Measurements from ENCODE around the gene ALPK3. TPM values are rescaled to one million over a fixed set of nuclear protein-coding genes. Genes with fewer than 3 reads are reported as not detected.

ALPK3 gene
- total and polyA plus RNA-seq, 8 donors = 0.58 to 17.9 (median 3.5) TPM

DNA sequence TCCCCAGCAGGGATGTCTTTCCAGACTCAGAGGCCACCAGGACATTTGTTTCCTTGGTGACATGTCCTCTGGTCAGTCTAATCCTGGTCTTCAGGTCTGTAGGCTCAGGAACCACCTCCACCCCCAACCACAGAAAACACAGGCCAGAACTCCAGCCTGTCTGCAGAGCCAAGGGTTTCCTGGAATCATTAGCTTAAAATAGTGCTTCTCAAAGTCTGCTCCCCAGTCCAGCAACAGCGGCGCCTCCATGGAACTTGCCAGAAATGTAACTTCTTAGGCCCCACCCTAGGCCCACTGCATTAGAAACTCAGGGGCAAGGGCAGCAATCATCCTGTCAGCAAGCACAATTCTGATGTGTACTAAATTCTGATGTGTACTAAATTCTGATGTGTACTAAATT is 87.3 kb downstream of the ALPK3 start:
- WGBS, 5 donors = 36 to 85% (median 77%) methylated on average over 2 of the region's 2 CpGs
- TF ChIP-seq POLR2A (IDR thresholded peaks at IDR 0.05) = no peak
- no peak for TF ChIP-seq EP300 (IDR thresholded peaks at IDR 0.05)
- no peak for TF ChIP-seq POLR2AphosphoS5 (IDR thresholded peaks at IDR 0.05)
- TF ChIP-seq, protein P1, sequence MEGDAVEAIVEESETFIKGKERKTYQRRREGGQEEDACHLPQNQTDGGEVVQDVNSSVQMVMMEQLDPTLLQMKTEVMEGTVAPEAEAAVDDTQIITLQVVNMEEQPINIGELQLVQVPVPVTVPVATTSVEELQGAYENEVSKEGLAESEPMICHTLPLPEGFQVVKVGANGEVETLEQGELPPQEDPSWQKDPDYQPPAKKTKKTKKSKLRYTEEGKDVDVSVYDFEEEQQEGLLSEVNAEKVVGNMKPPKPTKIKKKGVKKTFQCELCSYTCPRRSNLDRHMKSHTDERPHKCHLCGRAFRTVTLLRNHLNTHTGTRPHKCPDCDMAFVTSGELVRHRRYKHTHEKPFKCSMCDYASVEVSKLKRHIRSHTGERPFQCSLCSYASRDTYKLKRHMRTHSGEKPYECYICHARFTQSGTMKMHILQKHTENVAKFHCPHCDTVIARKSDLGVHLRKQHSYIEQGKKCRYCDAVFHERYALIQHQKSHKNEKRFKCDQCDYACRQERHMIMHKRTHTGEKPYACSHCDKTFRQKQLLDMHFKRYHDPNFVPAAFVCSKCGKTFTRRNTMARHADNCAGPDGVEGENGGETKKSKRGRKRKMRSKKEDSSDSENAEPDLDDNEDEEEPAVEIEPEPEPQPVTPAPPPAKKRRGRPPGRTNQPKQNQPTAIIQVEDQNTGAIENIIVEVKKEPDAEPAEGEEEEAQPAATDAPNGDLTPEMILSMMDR (IDR thresholded peaks at IDR 0.05) = no peak
- peak overlapping the region in 1 of 5 donors; percentile 4 for H3K27ac ChIP-seq

DNA sequence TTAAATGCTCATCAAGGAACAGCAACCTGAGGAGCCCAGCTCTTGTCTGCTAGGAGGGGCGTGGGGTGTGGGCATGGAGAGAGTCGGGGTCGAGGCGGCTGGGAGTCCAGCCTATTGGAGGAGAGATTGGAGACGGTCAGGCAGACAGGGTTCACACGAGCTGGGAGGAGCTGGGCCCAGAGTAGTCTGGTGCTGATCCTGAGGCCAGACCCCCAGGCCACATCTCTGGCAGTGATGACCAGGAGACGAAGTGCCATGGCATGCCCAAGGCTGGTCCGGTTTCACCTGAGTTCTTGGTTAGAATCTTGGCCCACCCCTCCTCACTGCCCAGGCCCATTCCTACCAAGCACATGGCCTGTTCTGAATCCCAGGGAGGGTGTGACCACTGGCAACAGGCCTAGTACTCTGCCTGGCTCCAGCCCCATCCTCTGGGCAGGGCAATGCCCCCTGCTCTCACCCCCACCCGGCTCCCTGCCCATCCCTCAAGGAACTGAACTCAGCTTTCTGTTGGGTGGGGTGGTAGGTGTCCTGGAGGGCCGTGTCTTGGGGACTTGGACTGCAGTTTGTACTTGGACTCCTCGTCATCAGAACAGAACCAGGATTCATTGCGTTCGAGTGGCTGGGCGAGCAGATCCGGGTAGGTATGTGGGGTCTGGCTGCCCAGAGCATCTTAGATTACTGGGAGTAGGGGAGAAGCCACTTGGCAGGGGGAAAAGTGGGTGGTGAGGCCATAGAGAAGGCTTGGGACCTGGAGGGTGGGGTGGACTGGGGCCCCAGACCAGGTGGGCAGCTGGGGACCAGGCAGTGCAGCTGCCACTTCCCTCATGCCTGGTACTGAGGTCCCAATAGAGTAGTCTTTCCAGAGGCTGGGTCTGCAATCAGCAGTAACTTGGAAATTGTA is 88.1 kb downstream of the ALPK3 start:
- intact Hi-C loops (cut with DNase I; ENCODE audit: low total_unique reads) = no loop called here
- DNase-seq = no peak
- no peak overlapping the region for H3K27ac ChIP-seq
- H3K36me3 ChIP-seq = no peaks in the 10 kb centered on the region
- H3K27me3 ChIP-seq = no peaks in the 10 kb centered on the region
- peaks cover 0 to 7% (median 5%) of the 10 kb centered on the region in 4 donors for H3K9me3 ChIP-seq
- no peak overlapping the region for H3K4me3 ChIP-seq
- TF ChIP-seq EP300 (IDR thresholded peaks at IDR 0.05) = no peak
- H3K4me1 ChIP-seq = peaks cover 0 to 5% (median 4%) of the 10 kb centered on the region in 4 donors
- WGBS, 5 donors = 89 to 94% (median 90%) methylated on average over 15 of the region's 15 CpGs

More for the DNA sequence above, 87.3 kb downstream of the ALPK3 start:
- Histone ChIP-seq H3K27me3 (no peaks in the 10 kb centered on the region), H3K9me3 (peaks cover 0 to 7% (median 5%) of the 10 kb centered on the region in 4 donors), H3K4me1 (peaks cover 0 to 5% (median 4%) of the 10 kb centered on the region in 4 donors), H3K36me3 (no peaks in the 10 kb centered on the region), H3K4me3 (no peak overlapping the region)
- intact Hi-C loops (cut with DNase I; ENCODE audit: low total_unique reads) = no loop called here
- DNase-seq = peak in 1 of 2 donors; percentile 66

DNA sequence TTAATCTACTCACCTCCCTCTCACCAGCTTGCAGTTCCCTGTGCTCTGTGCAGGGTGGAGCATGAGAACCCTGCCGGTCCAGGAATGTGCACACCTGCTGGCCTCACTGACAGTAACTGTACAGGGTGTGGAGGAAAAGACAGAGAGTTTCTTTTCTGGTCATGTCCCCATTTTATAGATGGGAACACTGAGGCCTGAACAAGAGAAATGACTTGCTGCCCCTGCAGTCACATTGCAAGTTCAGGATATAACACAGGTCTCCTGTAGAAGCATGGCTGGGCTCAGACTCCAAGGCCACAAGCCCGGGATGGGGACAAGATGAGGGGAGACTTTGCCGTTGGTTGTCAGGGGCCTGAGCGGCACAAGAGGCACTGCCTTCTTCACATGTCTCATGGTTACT is 90.6 kb downstream of the ALPK3 start:
- Histone ChIP-seq H3K27ac (no peak overlapping the region), H3K4me3 (no peak overlapping the region), H3K4me1 (peaks cover 15 to 28% (median 24%) of the 10 kb centered on the region in 4 donors), H3K36me3 (no peaks in the 10 kb centered on the region), H3K27me3 (no peaks in the 10 kb centered on the region), H3K9me3 (no peaks in the 10 kb centered on the region)
- WGBS, 5 donors = 84 to 94% (median 87%) methylated on average over 4 of the region's 4 CpGs
- no peak for DNase-seq
- TF ChIP-seq POLR2AphosphoS5 (IDR thresholded peaks at IDR 0.05) (no peak), POLR2A (IDR thresholded peaks at IDR 0.05) (no peak), EP300 (IDR thresholded peaks at IDR 0.05) (no peak)
- TF ChIP-seq, protein P1 (IDR thresholded peaks at IDR 0.05) = no peak
- intact Hi-C loops (cut with DNase I; ENCODE audit: low total_unique reads) = no loop called here

DNA sequence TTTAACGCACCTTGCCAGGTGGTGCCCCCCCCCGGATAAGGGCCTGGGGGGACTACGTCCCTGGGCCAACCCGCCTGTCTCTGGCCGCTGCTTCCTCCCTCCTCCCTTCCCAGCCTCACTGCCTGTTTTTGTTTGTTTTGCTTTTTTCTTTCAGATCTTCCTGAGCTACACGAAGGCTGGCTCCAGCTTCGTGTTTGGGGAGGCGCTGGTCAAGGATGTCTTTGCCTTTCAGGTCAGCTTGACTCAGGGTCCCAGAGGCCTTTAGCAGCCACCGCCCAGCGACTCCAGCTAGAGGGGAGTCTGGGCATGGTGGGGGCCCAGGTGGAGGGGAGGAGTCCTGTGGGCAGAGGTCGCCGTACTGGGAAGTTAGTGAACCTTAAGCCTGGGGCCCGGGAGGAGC is 91.4 kb downstream of the ALPK3 start:
- Histone ChIP-seq H3K9me3 (no peaks in the 10 kb centered on the region), H3K27me3 (no peaks in the 10 kb centered on the region), H3K36me3 (no peaks in the 10 kb centered on the region), H3K4me1 (peaks cover 15 to 31% (median 30%) of the 10 kb centered on the region in 4 donors), H3K4me3 (no peak overlapping the region), H3K27ac (no peak overlapping the region)
- WGBS, 5 donors = 47 to 81% (median 51%) methylated on average over 12 to 13 of the region's 13 CpGs
- intact Hi-C loops (cut with DNase I; ENCODE audit: low total_unique reads) = no loop called here
- TF ChIP-seq POLR2AphosphoS5 (IDR thresholded peaks at IDR 0.05) (no peak), EP300 (IDR thresholded peaks at IDR 0.05) (no peak), POLR2A (IDR thresholded peaks at IDR 0.05) (no peak)
- TF ChIP-seq, protein P1 (IDR thresholded peaks at IDR 0.05) = no peak
- no peak for DNase-seq

DNA sequence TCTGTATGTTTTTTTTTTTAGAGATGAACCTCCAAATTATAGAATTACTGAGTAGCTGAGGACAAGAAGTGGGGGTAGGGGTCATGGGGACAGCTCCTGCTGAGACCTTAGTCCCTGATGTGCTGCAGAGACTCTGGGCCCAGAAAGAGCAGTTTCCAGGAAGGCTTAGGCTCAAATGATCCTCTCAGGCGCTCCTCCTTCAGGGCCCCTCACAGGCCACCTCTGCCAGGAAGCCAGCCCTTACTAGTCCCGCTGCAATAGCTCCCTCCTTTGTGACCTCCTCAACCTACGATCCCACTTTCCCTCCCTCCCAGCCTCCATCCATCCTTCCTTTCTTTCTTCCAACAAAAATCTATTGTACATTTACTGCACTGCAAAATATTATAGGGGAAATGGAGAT is 91.9 kb downstream of the ALPK3 start:
- no peaks in the 10 kb centered on the region for H3K9me3 ChIP-seq
- no peak overlapping the region for H3K27ac ChIP-seq
- H3K27me3 ChIP-seq = no peaks in the 10 kb centered on the region
- intact Hi-C loops (cut with DNase I; ENCODE audit: low total_unique reads) = no loop called here
- TF ChIP-seq POLR2A (IDR thresholded peaks at IDR 0.05) = no peak
- TF ChIP-seq EP300 (IDR thresholded peaks at IDR 0.05) = no peak
- TF ChIP-seq, protein P1 (IDR thresholded peaks at IDR 0.05) = no peak
- no peak for TF ChIP-seq POLR2AphosphoS5 (IDR thresholded peaks at IDR 0.05)
- 90 to 97% (median 95%) methylated on average over 3 of the region's 3 CpGs for WGBS, 5 donors
- H3K4me1 ChIP-seq = peaks cover 15 to 32% (median 30%) of the 10 kb centered on the region in 4 donors
- no peak for DNase-seq
- H3K4me3 ChIP-seq = no peak overlapping the region
- H3K36me3 ChIP-seq = no peaks in the 10 kb centered on the region

All from stomach (tissue), 9 donors.